Endothelial cell (in vitro differentiated cells): ENCODE results near the gene SEC14L2. TPM values are rescaled to one million over a fixed set of nuclear protein-coding genes. Genes with fewer than 3 reads are reported as not detected.

Experiments used
- DNase-seq: peaks from one replicate; pipeline ENCODE4 v3.0.0; 2021; ENCODE audit warnings: low spot score
- H3K27ac Mint-ChIP-seq: one replicate; pipeline ENCODE4 v1.8.0; 2021; ENCODE audit warnings: mixed read lengths, inconsistent platforms; ENCODE audit not compliant: unreplicated experiment
- H3K27me3 Mint-ChIP-seq: one replicate; pipeline ENCODE4 v1.8.0; 2021; ENCODE audit warnings: mild to moderate bottlenecking, moderate library complexity, mixed read lengths, inconsistent platforms; ENCODE audit not compliant: unreplicated experiment
- H3K36me3 Mint-ChIP-seq: one replicate; pipeline ENCODE4 v1.8.0; 2021; ENCODE audit warnings: mild to moderate bottlenecking, low read depth, mixed read lengths, inconsistent platforms; ENCODE audit not compliant: unreplicated experiment
- H3K4me1 Mint-ChIP-seq: one replicate; pipeline ENCODE4 v1.8.0; 2021; ENCODE audit warnings: mild to moderate bottlenecking, mixed read lengths, inconsistent platforms; ENCODE audit not compliant: unreplicated experiment
- H3K4me3 Mint-ChIP-seq: one replicate; pipeline ENCODE4 v1.8.0; 2021; ENCODE audit warnings: mild to moderate bottlenecking, mixed read lengths, inconsistent platforms; ENCODE audit not compliant: unreplicated experiment
- H3K9me3 Mint-ChIP-seq: one replicate; pipeline ENCODE4 v1.8.0; 2021; ENCODE audit warnings: mixed read lengths, inconsistent platforms; ENCODE audit not compliant: unreplicated experiment
- CTCF ChIP-seq: fragments of 200-600 bp; sonication (generic); IDR thresholded peaks from one replicate; pipeline ENCODE4 v1.5.0; 2021; ENCODE audit warnings: antibody characterized with exemption; ENCODE audit not compliant: unreplicated experiment
- total RNA-seq: library from RNA; stranded (reverse); fragmentation: NEBNext Ultra II Directional; extraction: Animal tissue kit (Norgen Biotek cat#: 25700); gene quantifications from one replicate; pipeline ENCODE4 v1.2.1, GENCODE V29; 2021; ENCODE audit not compliant: unreplicated experiment

Gene SEC14L2
- total RNA-seq, 1 donor from 2014 or later, result 3.9 TPM

- no peaks in the 10 kb centered on the region for H3K9me3 Mint-ChIP-seq
- no peak overlapping the region for H3K27ac Mint-ChIP-seq
- peak overlapping the region; percentile 91 for H3K4me3 Mint-ChIP-seq
These were observed 10.2 kb upstream of the SEC14L2 start for GRCh38 chr22:30386608-30386959.

GRCh38 chr22:30386960-30387827 lies 9.6 kb upstream of the SEC14L2 start, which contains the start of gene RNF215:
Gene RNF215, minus strand, starts transcription at chr22:30387411. Its CDS starts 98 bp downstream, at chr22:30387313.
- Mint-ChIP-seq H3K36me3 (peaks cover 4% of the 10 kb centered on the region), H3K4me1 (peaks cover 7% of the 10 kb centered on the region), H3K4me3 (peak within 1 kb of the TSS; percentile 91), H3K9me3 (no peaks in the 10 kb centered on the region), H3K27ac (peak within 1 kb of the TSS; percentile 82), H3K27me3 (peaks cover 7% of the 10 kb centered on the region)
- DNase-seq, result peak; percentile 96
- TF ChIP-seq CTCF, result peak; percentile 98

More at GRCh38 chr22:30386608-30386959, 10.2 kb upstream of the SEC14L2 start:
- DNase-seq, result no peak
- no peak for TF ChIP-seq CTCF
- Mint-ChIP-seq H3K4me1 (peaks cover 7% of the 10 kb centered on the region), H3K27me3 (peaks cover 7% of the 10 kb centered on the region), H3K36me3 (peaks cover 4% of the 10 kb centered on the region)

- H3K4me1 Mint-ChIP-seq, result peaks cover 11% of the 10 kb centered on the region
- H3K36me3 Mint-ChIP-seq, result no peaks in the 10 kb centered on the region
- peak; percentile 64 for TF ChIP-seq CTCF
- H3K9me3 Mint-ChIP-seq, result no peaks in the 10 kb centered on the region
- peaks cover 8% of the 10 kb centered on the region for H3K27me3 Mint-ChIP-seq
- H3K4me3 Mint-ChIP-seq, result no peak overlapping the region
- DNase-seq, result peak; percentile 51
- H3K27ac Mint-ChIP-seq, result no peak overlapping the region
These were observed 5.7 kb upstream of the SEC14L2 start for GRCh38 chr22:30390974-30391691.

GRCh38 chr22:30392661-30393321 lies 4.0 kb upstream of the SEC14L2 start:
- Mint-ChIP-seq H3K4me3 (no peak overlapping the region), H3K36me3 (no peaks in the 10 kb centered on the region), H3K9me3 (no peaks in the 10 kb centered on the region), H3K27ac (no peak overlapping the region), H3K27me3 (peaks cover 12% of the 10 kb centered on the region), H3K4me1 (peaks cover 11% of the 10 kb centered on the region)
- TF ChIP-seq CTCF, result no peak
- DNase-seq, result no peak
